NCI-H774 (cell line): Measurements from ENCODE around the gene MID2.
"Not testable (repeated sequence)": the region's sequence is repeated elsewhere in the genome, so short reads cannot be mapped to it uniquely, and the experiment has no call there.

Experiments used
- DNase-seq: peaks from one replicate; lab custom pipeline; 2025; lab: John Stamatoyannopoulos, UW

MID2 gene

DNA sequence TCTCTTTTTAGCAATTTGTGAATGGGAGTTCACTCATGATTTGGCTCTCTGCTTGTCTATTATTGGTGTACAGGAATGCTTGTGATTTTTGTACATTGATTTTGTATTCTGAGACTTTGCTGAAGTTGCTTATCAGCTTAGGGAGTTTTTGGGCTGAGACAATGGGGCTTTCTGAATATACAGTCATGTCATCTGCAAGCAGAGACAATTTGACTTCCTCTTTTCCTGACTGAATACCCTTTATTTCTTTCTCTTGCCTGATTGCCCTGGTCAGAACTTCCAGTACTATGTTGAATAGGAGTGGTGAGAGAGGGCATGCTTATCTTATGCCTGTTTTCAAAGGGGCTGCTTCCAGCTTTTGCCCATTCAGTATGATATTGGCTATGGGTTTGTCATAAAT lies 129.7 kb downstream of the MID2 start:
- not testable (repeated sequence) for DNase-seq

DNA sequence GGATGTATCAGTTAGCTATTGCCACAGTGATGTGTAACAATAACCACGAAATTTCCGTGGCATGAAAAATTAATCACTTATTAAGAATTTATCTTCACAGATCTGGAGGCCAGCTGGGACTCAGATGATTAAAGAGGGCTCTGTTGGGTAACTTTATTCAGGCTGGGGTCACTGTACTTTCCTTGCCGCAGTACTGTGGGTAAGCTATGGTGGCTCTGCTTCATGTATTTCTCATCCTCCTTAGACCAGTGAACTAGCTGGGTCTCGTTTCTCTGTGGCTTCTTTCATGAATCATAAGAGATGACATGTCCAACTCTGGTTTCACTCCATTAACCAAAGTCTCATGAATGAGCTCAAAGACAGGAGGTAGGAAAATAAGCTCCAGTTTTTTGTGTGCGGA lies 143.0 kb downstream of the MID2 start:
- no peak for DNase-seq

- no peak for DNase-seq
These were observed 144.4 kb downstream of the MID2 start for GRCh38 chrX:107970073-107970472.

- no peak for DNase-seq
These were observed 146.0 kb downstream of the MID2 start for GRCh38 chrX:107971636-107972035.
